HepG2 (cell line): ENCODE results near the gene CTSS. TPM values are rescaled to one million over a fixed set of nuclear protein-coding genes. Genes with fewer than 3 reads are reported as not detected.

ENCODE experiments used
- ATAC-seq: fragments of 200-7000 bp; cut with Tn5 transposase; 3 replicates; pipeline ENCODE4 v1.9.1; 2020; ENCODE audit warnings: mild to moderate bottlenecking, moderate library complexity
- BruUV-seq: library from RNA; stranded (reverse); fragments of 400-500 nt; replicated peaks from 2 replicates; lab custom pipeline; 2021; lab: Mats Ljungman, UMichigan
- CTCF ChIA-PET: fragments of 300-600 bp; formaldehyde crosslinking; extraction: SDS; loops from one replicate; lab custom pipeline; 2021; ENCODE audit warnings: low total read pairs, inconsistent platforms, low intra/inter-chr PET ratio; lab: Yijun Ruan, JAX
- POLR2A ChIA-PET: fragments of 350-600 bp; sonication (Branson Sonifier 250); formaldehyde crosslinking; loops from one replicate; lab custom pipeline; 2020; ENCODE audit warnings: antibody characterized with exemption, inconsistent platforms; lab: Yijun Ruan, JAX
- DNase-seq: peaks from one replicate; pipeline ENCODE4 v3.0.0-alpha.2; 2015; ENCODE audit warnings: low spot score
- FAIRE-seq: peaks from 3 replicates; lab custom pipeline; 2011; peaks lifted over from hg19 to GRCh38; lab: Jason Lieb, UNC
- H2AFZ ChIP-seq: one replicate; pipeline ENCODE4 v1.6.1; 2011; ENCODE audit warnings: low read length, inconsistent platforms
- H3K27ac ChIP-seq: fragments of 300-600 bp; 3 replicates; pipeline ENCODE4 v1.8.0; 2011; ENCODE audit warnings: mixed run types, mild to moderate bottlenecking, mixed read lengths, low read length, inconsistent platforms; ENCODE audit not compliant: insufficient read depth; ENCODE audit errors: extremely low read length
- H3K27me3 ChIP-seq, 2 experiments: fragments of 200-600 bp in 1 of 2; 2 replicates in 1 of 2; 3 replicates in 1 of 2; pipeline versions ENCODE4 v1.6.0 to v1.8.0; 2011; ENCODE audit warnings: low read length in 2 of 2, mild to moderate bottlenecking in 2 of 2, moderate library complexity in 2 of 2, inconsistent platforms in 1 of 2; ENCODE audit not compliant: insufficient read depth in 2 of 2, control insufficient read depth in 1 of 2
- H3K36me3 ChIP-seq, 2 experiments: fragments of 200-600 bp in 1 of 2; replicated peaks in 1 of 2; 2 replicates in 1 of 2; 3 replicates in 1 of 2; pipeline versions ENCODE4 v1.5.1 to v1.8.0; 2011; ENCODE audit warnings: low read length in 2 of 2, inconsistent platforms in 1 of 2; ENCODE audit not compliant: insufficient read depth in 2 of 2, control insufficient read depth in 1 of 2
- H3K4me1 ChIP-seq: 2 replicates; pipeline ENCODE4 v1.5.1; 2012; ENCODE audit warnings: low read length, inconsistent platforms; ENCODE audit not compliant: insufficient read depth
- H3K4me2 ChIP-seq: 2 replicates; pipeline ENCODE4 v1.6.0; 2011; ENCODE audit warnings: low read depth, low read length, inconsistent platforms
- H3K4me3 ChIP-seq, 3 experiments: fragments of 200-600 bp in 1 of 3; sonication (generic), shearing (Covaris generic) in 1 of 3; replicated peaks in 1 of 3; 2 replicates each; pipeline ENCODE4 v1.5.1; 2011 to 2016; ENCODE audit warnings: low read length in 3 of 3, inconsistent platforms in 2 of 3, low read depth in 2 of 3, mild to moderate bottlenecking in 2 of 3, control low read depth in 1 of 3, mixed read lengths in 1 of 3; ENCODE audit not compliant: insufficient read depth in 1 of 3
- H3K79me2 ChIP-seq: one replicate; pipeline ENCODE4 v1.6.1; 2011; ENCODE audit warnings: low read length, inconsistent platforms; ENCODE audit not compliant: insufficient read depth
- H3K9ac ChIP-seq: 2 replicates; pipeline ENCODE4 v1.6.0; 2011; ENCODE audit warnings: mild to moderate bottlenecking, low read depth, low read length, inconsistent platforms; ENCODE audit not compliant: insufficient read depth
- H3K9me3 ChIP-seq: 2 replicates; pipeline ENCODE4 v1.5.1; 2012; ENCODE audit warnings: mild to moderate bottlenecking, low read length
- H4K20me1 ChIP-seq: 2 replicates; pipeline ENCODE4 v1.6.0; 2011; ENCODE audit warnings: inconsistent platforms, mild to moderate bottlenecking, low read length, moderate library complexity; ENCODE audit not compliant: insufficient read depth
- NFATC3 ChIP-seq: sonication (generic); formaldehyde crosslinking; IDR thresholded peaks from 2 replicates; pipeline ENCODE4 v1.5.1; 2020; ENCODE audit warnings: mild to moderate bottlenecking, missing genetic modification reagents
- RAD21 ChIP-seq: fragments of 450-650 bp; formaldehyde crosslinking; IDR thresholded peaks from 2 replicates; pipeline ENCODE4 v1.5.0; 2020; ENCODE audit warnings: mild to moderate bottlenecking
- SP140L ChIP-seq: sonication (generic); formaldehyde crosslinking; IDR thresholded peaks from 2 replicates; pipeline ENCODE4 v1.4.0; 2020; ENCODE audit warnings: missing genetic modification reagents, borderline replicate concordance
- ZNF282 ChIP-seq: fragments of 450-650 bp; IDR thresholded peaks from 2 replicates; pipeline ENCODE4 v1.6.1; 2018; ENCODE audit not compliant: partially characterized antibody
- ZNF629 ChIP-seq: sonication (generic); formaldehyde crosslinking; conservative IDR thresholded peaks from 2 replicates; pipeline ENCODE4 v1.5.0; 2020; ENCODE audit warnings: missing genetic modification reagents
- ZNF678 ChIP-seq: sonication (generic); formaldehyde crosslinking; IDR thresholded peaks from 2 replicates; pipeline ENCODE4 v1.4.0; 2020; ENCODE audit warnings: mild to moderate bottlenecking, missing genetic modification reagents
- WGBS: methylation state at CpG from one replicate; pipeline ENCODE4 v1.1.6; 2017; ENCODE audit warnings: low lambda C conversion rate; 5-methylcytosine and 5-hydroxymethylcytosine counted together
- in situ Hi-C: cut with HindIII; loops from 2 replicates; pipeline ENCODE4 v1.10.0; 2017; ENCODE audit warnings: low pct_unique_long_range_greater_than_20kb; ENCODE audit not compliant: extremely low pct_ligation_motif_present
- intact Hi-C: fragments of 100-400 bp; cut with micrococcal nuclease; formaldehyde crosslinking; loops from one replicate; pipeline ENCODE4 v1.10.0; 2022; ENCODE audit not compliant: unreplicated experiment
- polyA plus RNA-seq, 8 experiments: library from polyadenylated mRNA; depleted of rRNA in 3 of 8; stranded (reverse) in 7 of 8; unstranded in 1 of 8; fragments of >200 nt; fragmentation: Illumina TruSeq in 4 of 8; extraction: Trizol in 4 of 8; gene quantifications; 2 replicates each; pipeline versions ENCODE4 v1.2.1 to v1.2.3, GENCODE V29; 2011 to 2016; ENCODE audit warnings: low read depth in 4 of 8, missing spikeins in 1 of 8, mixed read lengths in 1 of 8; ENCODE audit not compliant: insufficient read depth in 1 of 8
- total RNA-seq, 5 experiments: library from RNA; depleted of rRNA; stranded (reverse); fragments of >200 nt; fragmentation: Illumina TruSeq; extraction: Trizol; gene quantifications; 2 replicates each; pipeline ENCODE4 v1.2.3, GENCODE V29; 2016; ENCODE audit warnings: low read depth in 1 of 5
- TF ChIP-seq, protein P1 (sequence below): sonication (generic); formaldehyde crosslinking; IDR thresholded peaks from 2 replicates; pipeline ENCODE4 v1.8.0; 2022; ENCODE audit warnings: mild to moderate bottlenecking, missing genetic modification reagents, moderate library complexity
- TF ChIP-seq, protein P2 (sequence below): sonication (generic); formaldehyde crosslinking; IDR thresholded peaks from 2 replicates; pipeline ENCODE4 v1.8.1; 2023; ENCODE audit warnings: mild to moderate bottlenecking, missing genetic modification reagents, borderline replicate concordance
- TF ChIP-seq, protein P3 (sequence below): sonication (generic); formaldehyde crosslinking; IDR thresholded peaks from 2 replicates; pipeline ENCODE4; 2020; ENCODE audit warnings: missing genetic modification reagents, mild to moderate bottlenecking, borderline replicate concordance

The CTSS gene
- total and polyA plus RNA-seq, 2 of the 13 experiments (the other 11 are each of a cell fraction or from before 2014, with no cell fraction given) = 0.33 to 1.0 TPM

DNA sequence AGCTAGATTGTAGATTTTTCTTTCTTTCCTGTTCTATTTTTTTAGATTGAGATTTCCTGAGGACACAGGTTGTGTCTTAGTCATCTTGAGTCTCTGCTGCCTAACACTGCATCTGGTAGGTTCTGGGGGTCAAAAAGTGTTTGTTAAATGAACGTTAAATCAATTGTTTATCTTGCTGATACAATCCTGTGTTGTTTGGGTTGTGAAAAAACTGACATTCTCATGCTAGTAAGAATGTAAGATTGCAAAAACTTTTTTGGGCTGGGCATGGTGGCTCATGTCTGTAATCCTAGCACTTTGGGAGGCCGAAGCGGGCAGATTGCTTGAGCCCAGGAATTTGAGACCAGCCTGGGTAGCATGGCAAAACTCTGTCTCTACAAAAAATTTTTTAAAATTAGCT is 39.1 kb upstream of the CTSS start:
- Histone ChIP-seq H3K4me1 (peaks cover 14% of the 10 kb centered on the region), H3K27ac (no peak overlapping the region), H4K20me1 (no peaks in the 10 kb centered on the region), H3K9me3 (no peaks in the 10 kb centered on the region), H3K27me3 (no peaks in the 10 kb centered on the region), H3K79me2 (no peaks in the 10 kb centered on the region), H3K4me3 (no peak overlapping the region), H3K9ac (no peak overlapping the region), H3K36me3 (no peaks in the 10 kb centered on the region), H3K4me2 (no peak overlapping the region), H2AFZ (no peak overlapping the region)
- intact Hi-C loops = no loop called here
- CTCF ChIA-PET = no interaction called here
- in situ Hi-C loops = no loop called here
- WGBS = 77% methylated on average over 3 of the region's 3 CpGs
- no peak for DNase-seq
- POLR2A ChIA-PET = interaction anchor here (1.4 kb wide), 1 partner anchor 166 kb away, joined by 4 read pairs; no protein-coding TSS in a partner anchor
- TF ChIP-seq, protein P1, sequence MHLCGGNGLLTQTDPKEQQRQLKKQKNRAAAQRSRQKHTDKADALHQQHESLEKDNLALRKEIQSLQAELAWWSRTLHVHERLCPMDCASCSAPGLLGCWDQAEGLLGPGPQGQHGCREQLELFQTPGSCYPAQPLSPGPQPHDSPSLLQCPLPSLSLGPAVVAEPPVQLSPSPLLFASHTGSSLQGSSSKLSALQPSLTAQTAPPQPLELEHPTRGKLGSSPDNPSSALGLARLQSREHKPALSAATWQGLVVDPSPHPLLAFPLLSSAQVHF (CRISPR knock-in tag) = no peak
- TF ChIP-seq NFATC3 (CRISPR knock-in tag) (no peak), SP140L (CRISPR knock-in tag) (no peak), ZNF629 (CRISPR knock-in tag) (no peak), ZNF282 (no peak), RAD21 (CRISPR knock-in tag) (no peak), ZNF678 (CRISPR knock-in tag) (no peak)
- TF ChIP-seq, protein P2, sequence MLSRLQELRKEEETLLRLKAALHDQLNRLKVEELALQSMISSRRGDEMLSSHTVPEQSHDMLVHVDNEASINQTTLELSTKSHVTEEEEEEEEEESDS (CRISPR knock-in tag) = no peak
- TF ChIP-seq, protein P3, sequence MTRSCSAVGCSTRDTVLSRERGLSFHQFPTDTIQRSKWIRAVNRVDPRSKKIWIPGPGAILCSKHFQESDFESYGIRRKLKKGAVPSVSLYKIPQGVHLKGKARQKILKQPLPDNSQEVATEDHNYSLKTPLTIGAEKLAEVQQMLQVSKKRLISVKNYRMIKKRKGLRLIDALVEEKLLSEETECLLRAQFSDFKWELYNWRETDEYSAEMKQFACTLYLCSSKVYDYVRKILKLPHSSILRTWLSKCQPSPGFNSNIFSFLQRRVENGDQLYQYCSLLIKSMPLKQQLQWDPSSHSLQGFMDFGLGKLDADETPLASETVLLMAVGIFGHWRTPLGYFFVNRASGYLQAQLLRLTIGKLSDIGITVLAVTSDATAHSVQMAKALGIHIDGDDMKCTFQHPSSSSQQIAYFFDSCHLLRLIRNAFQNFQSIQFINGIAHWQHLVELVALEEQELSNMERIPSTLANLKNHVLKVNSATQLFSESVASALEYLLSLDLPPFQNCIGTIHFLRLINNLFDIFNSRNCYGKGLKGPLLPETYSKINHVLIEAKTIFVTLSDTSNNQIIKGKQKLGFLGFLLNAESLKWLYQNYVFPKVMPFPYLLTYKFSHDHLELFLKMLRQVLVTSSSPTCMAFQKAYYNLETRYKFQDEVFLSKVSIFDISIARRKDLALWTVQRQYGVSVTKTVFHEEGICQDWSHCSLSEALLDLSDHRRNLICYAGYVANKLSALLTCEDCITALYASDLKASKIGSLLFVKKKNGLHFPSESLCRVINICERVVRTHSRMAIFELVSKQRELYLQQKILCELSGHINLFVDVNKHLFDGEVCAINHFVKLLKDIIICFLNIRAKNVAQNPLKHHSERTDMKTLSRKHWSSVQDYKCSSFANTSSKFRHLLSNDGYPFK (CRISPR knock-in tag) = no peak
- BruUV-seq = no TSS peak
- FAIRE-seq = no peak
- no peak for ATAC-seq
